ENCODE data around the gene SPEN. TPM values are rescaled to one million over a fixed set of nuclear protein-coding genes. Genes with fewer than 3 reads are reported as not detected.

Gene SPEN
- total and polyA plus RNA-seq, 2 of the 13 experiments (the other 11 are each of a cell fraction or from before 2014, with no cell fraction given) = 4.8 to 14.0 TPM

DNA sequence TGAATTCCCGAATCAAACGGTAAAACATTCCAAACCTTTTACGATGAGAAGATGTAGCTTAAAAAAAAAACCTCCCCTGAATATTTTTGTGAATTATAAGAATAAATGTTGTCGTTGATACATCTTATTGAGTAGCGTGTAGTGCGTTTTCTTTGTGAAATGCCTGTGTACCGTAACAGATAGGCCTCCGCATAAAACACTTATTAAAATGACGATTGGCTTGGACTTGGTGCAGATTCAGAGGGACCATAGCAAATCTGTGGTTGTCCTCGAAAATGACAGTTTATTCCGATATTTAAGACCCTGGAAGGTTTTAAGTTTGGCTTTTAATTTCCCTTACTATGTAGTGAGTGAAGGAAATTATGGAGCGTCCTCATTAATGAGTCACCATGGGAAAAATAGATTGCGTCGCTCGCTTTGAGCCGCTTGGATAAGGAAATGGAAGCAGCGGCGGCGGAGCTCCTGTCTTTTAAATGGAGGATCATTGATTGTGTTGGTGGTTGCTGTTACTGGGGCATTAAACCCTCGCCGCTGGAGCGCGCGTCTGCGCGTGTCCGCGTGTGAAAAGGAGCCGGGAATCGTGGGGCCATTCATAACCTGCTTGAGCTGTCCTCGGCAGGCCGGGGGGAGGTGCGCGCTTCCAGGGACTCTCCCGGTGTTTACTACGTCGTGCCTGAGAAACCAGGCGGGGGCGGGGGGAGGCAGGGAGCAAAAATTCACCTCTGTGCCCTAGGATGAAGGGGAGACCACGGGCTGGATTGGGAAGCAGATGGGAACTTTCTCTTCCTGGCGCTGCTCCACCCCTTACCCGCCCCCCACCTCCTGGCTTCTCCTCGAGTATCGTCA, 1.6 kb downstream of the SPEN start (continued):
- TF ChIP-seq, protein P1, sequence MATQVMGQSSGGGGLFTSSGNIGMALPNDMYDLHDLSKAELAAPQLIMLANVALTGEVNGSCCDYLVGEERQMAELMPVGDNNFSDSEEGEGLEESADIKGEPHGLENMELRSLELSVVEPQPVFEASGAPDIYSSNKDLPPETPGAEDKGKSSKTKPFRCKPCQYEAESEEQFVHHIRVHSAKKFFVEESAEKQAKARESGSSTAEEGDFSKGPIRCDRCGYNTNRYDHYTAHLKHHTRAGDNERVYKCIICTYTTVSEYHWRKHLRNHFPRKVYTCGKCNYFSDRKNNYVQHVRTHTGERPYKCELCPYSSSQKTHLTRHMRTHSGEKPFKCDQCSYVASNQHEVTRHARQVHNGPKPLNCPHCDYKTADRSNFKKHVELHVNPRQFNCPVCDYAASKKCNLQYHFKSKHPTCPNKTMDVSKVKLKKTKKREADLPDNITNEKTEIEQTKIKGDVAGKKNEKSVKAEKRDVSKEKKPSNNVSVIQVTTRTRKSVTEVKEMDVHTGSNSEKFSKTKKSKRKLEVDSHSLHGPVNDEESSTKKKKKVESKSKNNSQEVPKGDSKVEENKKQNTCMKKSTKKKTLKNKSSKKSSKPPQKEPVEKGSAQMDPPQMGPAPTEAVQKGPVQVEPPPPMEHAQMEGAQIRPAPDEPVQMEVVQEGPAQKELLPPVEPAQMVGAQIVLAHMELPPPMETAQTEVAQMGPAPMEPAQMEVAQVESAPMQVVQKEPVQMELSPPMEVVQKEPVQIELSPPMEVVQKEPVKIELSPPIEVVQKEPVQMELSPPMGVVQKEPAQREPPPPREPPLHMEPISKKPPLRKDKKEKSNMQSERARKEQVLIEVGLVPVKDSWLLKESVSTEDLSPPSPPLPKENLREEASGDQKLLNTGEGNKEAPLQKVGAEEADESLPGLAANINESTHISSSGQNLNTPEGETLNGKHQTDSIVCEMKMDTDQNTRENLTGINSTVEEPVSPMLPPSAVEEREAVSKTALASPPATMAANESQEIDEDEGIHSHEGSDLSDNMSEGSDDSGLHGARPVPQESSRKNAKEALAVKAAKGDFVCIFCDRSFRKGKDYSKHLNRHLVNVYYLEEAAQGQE (IDR thresholded peaks at IDR 0.05; ENCODE audit: borderline replicate concordance in 1 of 2, low read depth in 1 of 2, low read length in 2 of 2) = 0 out of 4 replicates have a peak, but pooled peaks of 1 of the 2 experiments have one; percentile 33
- TF ChIP-seq KMT2B (CRISPR knock-in tag; IDR thresholded peaks at IDR 0.05) = no peak; the same call in 1 of the 2 replicates
- peak; percentile 74 for TF ChIP-seq SAP130 (CRISPR knock-in tag; IDR thresholded peaks at IDR 0.05; ENCODE audit: low read depth)
- TF ChIP-seq NFIC (IDR thresholded peaks at IDR 0.05; ENCODE audit: low read length) = 0 out of 2 replicates have a peak, but pooled peaks have one; percentile 14
- TF ChIP-seq, protein P2, sequence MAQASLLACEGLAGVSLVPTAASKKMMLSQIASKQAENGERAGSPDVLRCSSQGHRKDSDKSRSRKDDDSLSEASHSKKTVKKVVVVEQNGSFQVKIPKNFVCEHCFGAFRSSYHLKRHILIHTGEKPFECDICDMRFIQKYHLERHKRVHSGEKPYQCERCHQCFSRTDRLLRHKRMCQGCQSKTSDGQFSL (CRISPR knock-in tag; IDR thresholded peaks at IDR 0.05) = no peak; the same call in 1 of the 2 replicates
- TF ChIP-seq, protein P3, sequence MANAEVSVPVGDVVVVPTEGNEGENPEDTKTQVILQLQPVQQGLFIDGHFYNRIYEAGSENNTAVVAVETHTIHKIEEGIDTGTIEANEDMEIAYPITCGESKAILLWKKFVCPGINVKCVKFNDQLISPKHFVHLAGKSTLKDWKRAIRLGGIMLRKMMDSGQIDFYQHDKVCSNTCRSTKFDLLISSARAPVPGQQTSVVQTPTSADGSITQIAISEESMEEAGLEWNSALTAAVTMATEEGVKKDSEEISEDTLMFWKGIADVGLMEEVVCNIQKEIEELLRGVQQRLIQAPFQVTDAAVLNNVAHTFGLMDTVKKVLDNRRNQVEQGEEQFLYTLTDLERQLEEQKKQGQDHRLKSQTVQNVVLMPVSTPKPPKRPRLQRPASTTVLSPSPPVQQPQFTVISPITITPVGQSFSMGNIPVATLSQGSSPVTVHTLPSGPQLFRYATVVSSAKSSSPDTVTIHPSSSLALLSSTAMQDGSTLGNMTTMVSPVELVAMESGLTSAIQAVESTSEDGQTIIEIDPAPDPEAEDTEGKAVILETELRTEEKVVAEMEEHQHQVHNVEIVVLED (CRISPR knock-in tag; IDR thresholded peaks at IDR 0.05; ENCODE audit: borderline replicate concordance) = peak; percentile 42; the same call in 1 of the 2 replicates
- TF ChIP-seq ZNF441 (CRISPR knock-in tag; IDR thresholded peaks at IDR 0.05; ENCODE audit: borderline replicate concordance) = peak; percentile 86; the same call in 1 of the 2 replicates
- peak; percentile 52; the same call in 1 of the 2 replicates for TF ChIP-seq POGZ (CRISPR knock-in tag; IDR thresholded peaks at IDR 0.05)
- TF ChIP-seq, protein P4, sequence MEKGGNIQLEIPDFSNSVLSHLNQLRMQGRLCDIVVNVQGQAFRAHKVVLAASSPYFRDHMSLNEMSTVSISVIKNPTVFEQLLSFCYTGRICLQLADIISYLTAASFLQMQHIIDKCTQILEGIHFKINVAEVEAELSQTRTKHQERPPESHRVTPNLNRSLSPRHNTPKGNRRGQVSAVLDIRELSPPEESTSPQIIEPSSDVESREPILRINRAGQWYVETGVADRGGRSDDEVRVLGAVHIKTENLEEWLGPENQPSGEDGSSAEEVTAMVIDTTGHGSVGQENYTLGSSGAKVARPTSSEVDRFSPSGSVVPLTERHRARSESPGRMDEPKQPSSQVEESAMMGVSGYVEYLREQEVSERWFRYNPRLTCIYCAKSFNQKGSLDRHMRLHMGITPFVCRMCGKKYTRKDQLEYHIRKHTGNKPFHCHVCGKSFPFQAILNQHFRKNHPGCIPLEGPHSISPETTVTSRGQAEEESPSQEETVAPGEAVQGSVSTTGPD (CRISPR knock-in tag; IDR thresholded peaks at IDR 0.05) = no peak
- TF ChIP-seq ZNF749 (CRISPR knock-in tag; IDR thresholded peaks at IDR 0.05; ENCODE audit: borderline replicate concordance) = no peak
- TF ChIP-seq TEAD3 (CRISPR knock-in tag; optimal IDR thresholded peaks at IDR 0.05; ENCODE audit: borderline replicate concordance) = peak; percentile 45
- TF ChIP-seq, protein P5, sequence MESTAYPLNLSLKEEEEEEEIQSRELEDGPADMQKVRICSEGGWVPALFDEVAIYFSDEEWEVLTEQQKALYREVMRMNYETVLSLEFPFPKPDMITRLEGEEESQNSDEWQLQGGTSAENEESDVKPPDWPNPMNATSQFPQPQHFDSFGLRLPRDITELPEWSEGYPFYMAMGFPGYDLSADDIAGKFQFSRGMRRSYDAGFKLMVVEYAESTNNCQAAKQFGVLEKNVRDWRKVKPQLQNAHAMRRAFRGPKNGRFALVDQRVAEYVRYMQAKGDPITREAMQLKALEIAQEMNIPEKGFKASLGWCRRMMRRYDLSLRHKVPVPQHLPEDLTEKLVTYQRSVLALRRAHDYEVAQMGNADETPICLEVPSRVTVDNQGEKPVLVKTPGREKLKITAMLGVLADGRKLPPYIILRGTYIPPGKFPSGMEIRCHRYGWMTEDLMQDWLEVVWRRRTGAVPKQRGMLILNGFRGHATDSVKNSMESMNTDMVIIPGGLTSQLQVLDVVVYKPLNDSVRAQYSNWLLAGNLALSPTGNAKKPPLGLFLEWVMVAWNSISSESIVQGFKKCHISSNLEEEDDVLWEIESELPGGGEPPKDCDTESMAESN (CRISPR knock-in tag; conservative IDR thresholded peaks at IDR 0.05) = peak; percentile 78
- TF ChIP-seq ZSCAN29 (CRISPR knock-in tag; conservative IDR thresholded peaks at IDR 0.05) = no peak
